Nephron (organoid): ENCODE data around the gene TOM1.
"Not testable (repeated sequence)": the region's sequence is repeated elsewhere in the genome, so short reads cannot be mapped to it uniquely, and the experiment has no call there.

ENCODE experiments used
- H3K27ac Mint-ChIP-seq, 3 experiments: 2 replicates each; pipeline ENCODE4 v1.8.0; 2020; ENCODE audit warnings: mixed read lengths in 3 of 3, mild to moderate bottlenecking in 2 of 3, moderate library complexity in 1 of 3
- H3K27me3 Mint-ChIP-seq: 2 replicates; pipeline ENCODE4 v1.8.0; 2021; ENCODE audit warnings: low read depth, mild to moderate bottlenecking, moderate library complexity, mixed read lengths
- H3K36me3 Mint-ChIP-seq: 2 replicates; pipeline ENCODE4 v1.8.0; 2020; ENCODE audit warnings: low read depth, mixed read lengths
- H3K4me1 Mint-ChIP-seq: 2 replicates; pipeline ENCODE4 v1.8.0; 2020; ENCODE audit warnings: mixed read lengths
- H3K4me3 Mint-ChIP-seq, 3 experiments: 2 replicates each; pipeline ENCODE4 v1.8.0; 2020; ENCODE audit warnings: mild to moderate bottlenecking in 3 of 3, mixed read lengths in 3 of 3, moderate library complexity in 2 of 3
- H3K9me3 Mint-ChIP-seq: 2 replicates; pipeline ENCODE4 v1.8.0; 2020; ENCODE audit warnings: mixed read lengths
- CTCF ChIP-seq, 3 experiments: fragments of 200-600 bp; sonication (generic); IDR thresholded peaks; one replicate each; pipeline ENCODE4 v1.5.0; 2021; ENCODE audit warnings: antibody characterized with exemption in 3 of 3; ENCODE audit not compliant: unreplicated experiment in 3 of 3

The TOM1 gene

GRCh38 chr22:35357883-35358621 lies 58.4 kb downstream of the TOM1 start:
- H3K4me3 Mint-ChIP-seq: no peak overlapping the region
- H3K36me3 Mint-ChIP-seq: no peaks in the 10 kb centered on the region
- no peaks in the 10 kb centered on the region for H3K9me3 Mint-ChIP-seq
- no peak for TF ChIP-seq CTCF (IDR thresholded peaks at IDR 0.05; ENCODE audit: unreplicated experiment in 3 of 3)
- H3K27me3 Mint-ChIP-seq: peaks cover 4% of the 10 kb centered on the region
- peaks cover 8% of the 10 kb centered on the region for H3K4me1 Mint-ChIP-seq
- peak overlapping the region in 1 of 3 experiments; percentile 37 for H3K27ac Mint-ChIP-seq

- Mint-ChIP-seq H3K9me3 (no peaks in the 10 kb centered on the region), H3K27me3 (peaks cover 4% of the 10 kb centered on the region), H3K27ac (no peak overlapping the region), H3K36me3 (no peaks in the 10 kb centered on the region), H3K4me1 (peaks cover 8% of the 10 kb centered on the region), H3K4me3 (no peak overlapping the region)
- TF ChIP-seq CTCF (IDR thresholded peaks at IDR 0.05; ENCODE audit: unreplicated experiment in 3 of 3): no peak
Measured at GRCh38 chr22:35359380-35360065, 59.8 kb downstream of the TOM1 start.

- Mint-ChIP-seq H3K27ac (no peak overlapping the region), H3K9me3 (no peaks in the 10 kb centered on the region), H3K4me1 (peaks cover under 1% of the 10 kb centered on the region), H3K27me3 (peaks cover 4% of the 10 kb centered on the region), H3K4me3 (no peak overlapping the region), H3K36me3 (no peaks in the 10 kb centered on the region)
- TF ChIP-seq CTCF (IDR thresholded peaks at IDR 0.05; ENCODE audit: unreplicated experiment in 3 of 3): no peak
Measured at GRCh38 chr22:35361001-35361558, 61.4 kb downstream of the TOM1 start.

GRCh38 chr22:35363566-35364086 lies 63.9 kb downstream of the TOM1 start:
- Mint-ChIP-seq H3K4me3 (no peak overlapping the region), H3K36me3 (no peaks in the 10 kb centered on the region), H3K27me3 (no peaks in the 10 kb centered on the region), H3K4me1 (no peaks in the 10 kb centered on the region), H3K27ac (no peak overlapping the region), H3K9me3 (no peaks in the 10 kb centered on the region)
- no peak for TF ChIP-seq CTCF (IDR thresholded peaks at IDR 0.05; ENCODE audit: unreplicated experiment in 3 of 3)

- peak overlapping the region in 1 of 3 experiments; percentile 42 for H3K27ac Mint-ChIP-seq
Measured at GRCh38 chr22:35364230-35364629, 64.5 kb downstream of the TOM1 start.

GRCh38 chr22:35367331-35367886 lies 67.7 kb downstream of the TOM1 start:
- no peak for TF ChIP-seq CTCF (IDR thresholded peaks at IDR 0.05; ENCODE audit: unreplicated experiment in 3 of 3)
- no peaks in the 10 kb centered on the region for H3K9me3 Mint-ChIP-seq
- H3K27ac Mint-ChIP-seq: no peak overlapping the region
- peaks cover 8% of the 10 kb centered on the region for H3K4me1 Mint-ChIP-seq
- no peaks in the 10 kb centered on the region for H3K27me3 Mint-ChIP-seq
- no peak overlapping the region for H3K4me3 Mint-ChIP-seq
- H3K36me3 Mint-ChIP-seq: no peaks in the 10 kb centered on the region

More at GRCh38 chr22:35364230-35364629, 64.5 kb downstream of the TOM1 start:
- H3K36me3 Mint-ChIP-seq, H3K9me3 Mint-ChIP-seq, H3K4me1 Mint-ChIP-seq, H3K27me3 Mint-ChIP-seq, H3K4me3 Mint-ChIP-seq: not testable (repeated sequence)
